ENCODE results near the gene ERF.

Gene ERF

DNA sequence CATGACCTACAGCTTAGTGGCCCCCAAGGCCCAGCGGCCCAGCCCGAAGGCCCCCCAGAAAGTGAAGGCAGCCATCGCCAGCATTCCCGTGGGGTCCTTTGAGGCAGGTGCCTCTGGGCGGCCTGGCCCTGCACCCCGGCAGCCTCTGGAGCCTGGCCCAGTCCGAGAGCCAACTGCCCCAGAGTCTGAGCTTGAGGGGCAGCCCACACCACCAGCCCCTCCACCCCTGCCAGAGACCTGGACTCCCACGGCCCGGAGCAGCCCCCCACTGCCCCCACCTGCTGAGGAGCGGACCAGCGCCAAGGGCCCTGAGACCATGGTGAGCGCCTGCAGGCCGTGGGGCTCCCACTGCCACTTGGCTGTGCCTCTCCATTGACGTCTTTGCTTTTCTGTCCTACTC, 38.0 kb upstream of the ERF start:
- Histone ChIP-seq H3K27me3 (replicated peaks; ENCODE audit: control insufficient read depth, insufficient read depth, low read length) (no peaks in the 10 kb centered on the region), H3K36me3 (ENCODE audit: control insufficient read depth, insufficient read depth, low read length) (peaks cover 56% of the 10 kb centered on the region), H3K4me3 (replicated peaks; ENCODE audit: low read depth, low read length) (no peak overlapping the region)
- no peak for DNase-seq (ENCODE audit: extremely low read depth, insufficient read length)
- TF ChIP-seq, protein P1, sequence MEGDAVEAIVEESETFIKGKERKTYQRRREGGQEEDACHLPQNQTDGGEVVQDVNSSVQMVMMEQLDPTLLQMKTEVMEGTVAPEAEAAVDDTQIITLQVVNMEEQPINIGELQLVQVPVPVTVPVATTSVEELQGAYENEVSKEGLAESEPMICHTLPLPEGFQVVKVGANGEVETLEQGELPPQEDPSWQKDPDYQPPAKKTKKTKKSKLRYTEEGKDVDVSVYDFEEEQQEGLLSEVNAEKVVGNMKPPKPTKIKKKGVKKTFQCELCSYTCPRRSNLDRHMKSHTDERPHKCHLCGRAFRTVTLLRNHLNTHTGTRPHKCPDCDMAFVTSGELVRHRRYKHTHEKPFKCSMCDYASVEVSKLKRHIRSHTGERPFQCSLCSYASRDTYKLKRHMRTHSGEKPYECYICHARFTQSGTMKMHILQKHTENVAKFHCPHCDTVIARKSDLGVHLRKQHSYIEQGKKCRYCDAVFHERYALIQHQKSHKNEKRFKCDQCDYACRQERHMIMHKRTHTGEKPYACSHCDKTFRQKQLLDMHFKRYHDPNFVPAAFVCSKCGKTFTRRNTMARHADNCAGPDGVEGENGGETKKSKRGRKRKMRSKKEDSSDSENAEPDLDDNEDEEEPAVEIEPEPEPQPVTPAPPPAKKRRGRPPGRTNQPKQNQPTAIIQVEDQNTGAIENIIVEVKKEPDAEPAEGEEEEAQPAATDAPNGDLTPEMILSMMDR (IDR thresholded peaks at IDR 0.05; ENCODE audit: insufficient read depth, low read length, poor library complexity, severe bottlenecking), result no peak

- Histone ChIP-seq H3K36me3 (ENCODE audit: control insufficient read depth, insufficient read depth, low read length) (peaks cover 62% of the 10 kb centered on the region), H3K27me3 (replicated peaks; ENCODE audit: control insufficient read depth, insufficient read depth, low read length) (no peaks in the 10 kb centered on the region), H3K4me3 (replicated peaks; ENCODE audit: low read depth, low read length) (no peak overlapping the region)
- DNase-seq (ENCODE audit: extremely low read depth, insufficient read length), result no peak
- TF ChIP-seq, protein P1 (IDR thresholded peaks at IDR 0.05; ENCODE audit: insufficient read depth, low read length, poor library complexity, severe bottlenecking), result no peak
These were observed 37.4 kb upstream of the ERF start for GRCh38 chr19:42292042-42292960.

- H3K4me3 ChIP-seq (replicated peaks; ENCODE audit: low read depth, low read length), result no peak overlapping the region
- H3K36me3 ChIP-seq (ENCODE audit: control insufficient read depth, insufficient read depth, low read length), result peaks cover 62% of the 10 kb centered on the region
- H3K27me3 ChIP-seq (replicated peaks; ENCODE audit: control insufficient read depth, insufficient read depth, low read length), result no peaks in the 10 kb centered on the region
- no peak for DNase-seq (ENCODE audit: extremely low read depth, insufficient read length)
- TF ChIP-seq, protein P1 (IDR thresholded peaks at IDR 0.05; ENCODE audit: insufficient read depth, low read length, poor library complexity, severe bottlenecking), result no peak
These were observed 36.5 kb upstream of the ERF start for GRCh38 chr19:42291435-42291810.

- TF ChIP-seq, protein P1 (IDR thresholded peaks at IDR 0.05; ENCODE audit: insufficient read depth, low read length, poor library complexity, severe bottlenecking), result peak; percentile 81
- Histone ChIP-seq H3K36me3 (ENCODE audit: control insufficient read depth, insufficient read depth, low read length) (peaks cover 59% of the 10 kb centered on the region), H3K27me3 (replicated peaks; ENCODE audit: control insufficient read depth, insufficient read depth, low read length) (no peaks in the 10 kb centered on the region), H3K4me3 (replicated peaks; ENCODE audit: low read depth, low read length) (no peak overlapping the region)
- no peak for DNase-seq (ENCODE audit: extremely low read depth, insufficient read length)
These were observed 35.9 kb upstream of the ERF start for GRCh38 chr19:42290523-42291434.

DNA sequence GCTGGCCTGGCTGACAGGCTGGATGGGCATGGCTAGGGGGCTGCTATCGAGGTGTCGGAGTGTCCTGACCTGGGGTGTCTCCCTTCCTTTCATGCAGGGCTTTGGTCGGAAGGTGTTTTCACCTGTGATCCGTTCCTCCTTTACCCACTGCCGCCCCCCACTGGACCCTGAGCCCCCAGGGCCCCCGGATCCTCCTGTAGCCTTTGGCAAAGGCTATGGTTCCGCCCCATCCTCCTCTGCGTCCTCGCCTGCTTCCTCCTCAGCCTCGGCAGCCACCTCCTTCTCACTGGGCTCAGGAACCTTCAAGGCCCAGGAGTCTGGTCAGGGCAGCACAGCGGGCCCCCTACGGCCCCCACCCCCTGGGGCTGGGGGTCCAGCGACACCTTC, 35.2 kb upstream of the ERF start:
- Histone ChIP-seq H3K36me3 (ENCODE audit: control insufficient read depth, insufficient read depth, low read length) (peaks cover 56% of the 10 kb centered on the region), H3K27me3 (replicated peaks; ENCODE audit: control insufficient read depth, insufficient read depth, low read length) (no peaks in the 10 kb centered on the region), H3K4me3 (replicated peaks; ENCODE audit: low read depth, low read length) (no peak overlapping the region)
- TF ChIP-seq, protein P1 (IDR thresholded peaks at IDR 0.05; ENCODE audit: insufficient read depth, low read length, poor library complexity, severe bottlenecking), result no peak
- no peak for DNase-seq (ENCODE audit: extremely low read depth, insufficient read length)

All from GM06990 (cell line).